HepG2 (cell line): ENCODE results near the gene COA5. TPM values are rescaled to one million over a fixed set of nuclear protein-coding genes. Genes with fewer than 3 reads are reported as not detected.

Source experiments
- HOXA3 ChIP-seq: sonication (generic); formaldehyde crosslinking; IDR thresholded peaks from 2 replicates; pipeline ENCODE4 v1.5.0; 2020; ENCODE audit warnings: missing genetic modification reagents
- KAT7 ChIP-seq: IDR thresholded peaks from 2 replicates; pipeline ENCODE4 v1.6.1; 2018; ENCODE audit warnings: borderline replicate concordance, missing compliant biosample characterization
- KAT8 ChIP-seq: IDR thresholded peaks from 2 replicates; pipeline ENCODE4 v1.6.1; 2016; ENCODE audit warnings: missing genetic modification reagents, missing compliant biosample characterization
- KDM4B ChIP-seq: sonication (generic); formaldehyde crosslinking; IDR thresholded peaks from 2 replicates; pipeline ENCODE4 v1.4.0; 2020; ENCODE audit warnings: missing genetic modification reagents
- MAF1 ChIP-seq: sonication (generic); formaldehyde crosslinking; IDR thresholded peaks from 2 replicates; pipeline ENCODE4 v1.5.0; 2020; ENCODE audit warnings: missing genetic modification reagents, borderline replicate concordance
- MATR3 ChIP-seq: sonication (generic); formaldehyde crosslinking; IDR thresholded peaks from 2 replicates; pipeline ENCODE4 v1.4.0; 2020; ENCODE audit warnings: missing genetic modification reagents
- MTF2 ChIP-seq: sonication (generic); formaldehyde crosslinking; IDR thresholded peaks from 2 replicates; pipeline ENCODE4 v1.5.0; 2020; ENCODE audit warnings: missing genetic modification reagents, borderline replicate concordance
- POLR2G ChIP-seq: fragments of 200-400 bp; formaldehyde crosslinking; IDR thresholded peaks from 2 replicates; pipeline ENCODE4 v1.6.1; 2018; ENCODE audit warnings: mild to moderate bottlenecking, low read depth, low read length, moderate library complexity
- SAFB2 ChIP-seq: sonication (generic); formaldehyde crosslinking; IDR thresholded peaks from 2 replicates; pipeline ENCODE4 v1.5.1; 2020; ENCODE audit warnings: missing genetic modification reagents, low read depth, mild to moderate bottlenecking, borderline replicate concordance
- SCMH1 ChIP-seq: sonication (generic); formaldehyde crosslinking; IDR thresholded peaks from 2 replicates; pipeline ENCODE4 v1.9.0; 2021; ENCODE audit warnings: missing genetic modification reagents, mild to moderate bottlenecking, borderline replicate concordance
- TAF15 ChIP-seq: fragments of 200-400 bp; formaldehyde crosslinking; IDR thresholded peaks from one replicate; pipeline ENCODE4 v1.6.1; 2018; ENCODE audit warnings: mild to moderate bottlenecking, low read depth, low read length; ENCODE audit not compliant: poor library complexity, severe bottlenecking
- THYN1 ChIP-seq: sonication (generic); formaldehyde crosslinking; IDR thresholded peaks from 2 replicates; pipeline ENCODE4 v1.8.1; 2023; ENCODE audit warnings: low read depth, mild to moderate bottlenecking, moderate library complexity, missing genetic modification reagents, borderline replicate concordance
- ZFP90 ChIP-seq: sonication (generic); formaldehyde crosslinking; IDR thresholded peaks from 2 replicates; pipeline ENCODE4 v1.8.0; 2022; ENCODE audit warnings: missing genetic modification reagents, mild to moderate bottlenecking, inconsistent platforms, borderline replicate concordance
- ZNF230 ChIP-seq: sonication (generic); formaldehyde crosslinking; IDR thresholded peaks from 2 replicates; pipeline ENCODE4 v1.4.0; 2020; ENCODE audit warnings: mild to moderate bottlenecking, missing genetic modification reagents
- ZNF24 ChIP-seq: fragments of 450-650 bp; IDR thresholded peaks from 2 replicates; pipeline ENCODE4 v1.6.1; 2017; ENCODE audit warnings: antibody characterized with exemption, mild to moderate bottlenecking
- ZNF382 ChIP-seq: sonication (generic); formaldehyde crosslinking; IDR thresholded peaks from 2 replicates; pipeline ENCODE4 v1.5.0; 2020; ENCODE audit warnings: missing genetic modification reagents, mild to moderate bottlenecking, borderline replicate concordance
- ZNF605 ChIP-seq: sonication (generic); formaldehyde crosslinking; IDR thresholded peaks from 2 replicates; pipeline ENCODE4 v1.8.0; 2022; ENCODE audit warnings: mild to moderate bottlenecking, missing genetic modification reagents
- ZNF619 ChIP-seq: sonication (generic); formaldehyde crosslinking; IDR thresholded peaks from 2 replicates; pipeline ENCODE4 v1.4.0; 2020; ENCODE audit warnings: mild to moderate bottlenecking, missing genetic modification reagents
- ZNF7 ChIP-seq: IDR thresholded peaks from 2 replicates; pipeline ENCODE4 v1.6.1; 2016; ENCODE audit warnings: missing biosample characterization, missing genetic modification reagents
- ZNF891 ChIP-seq: sonication (generic); formaldehyde crosslinking; IDR thresholded peaks from 2 replicates; pipeline ENCODE4 v1.5.0; 2020; ENCODE audit warnings: mild to moderate bottlenecking, missing genetic modification reagents
- polyA plus RNA-seq, 8 experiments: library from polyadenylated mRNA; depleted of rRNA in 3 of 8; stranded (reverse) in 7 of 8; unstranded in 1 of 8; fragments of >200 nt; fragmentation: Illumina TruSeq in 4 of 8; extraction: Trizol in 4 of 8; gene quantifications; 2 replicates each; pipeline versions ENCODE4 v1.2.1 to v1.2.3, GENCODE V29; 2011 to 2016; ENCODE audit warnings: low read depth in 4 of 8, missing spikeins in 1 of 8, mixed read lengths in 1 of 8; ENCODE audit not compliant: insufficient read depth in 1 of 8
- total RNA-seq, 5 experiments: library from RNA; depleted of rRNA; stranded (reverse); fragments of >200 nt; fragmentation: Illumina TruSeq; extraction: Trizol; gene quantifications; 2 replicates each; pipeline ENCODE4 v1.2.3, GENCODE V29; 2016; ENCODE audit warnings: low read depth in 1 of 5
- TF ChIP-seq, protein P1 (sequence below): sonication (generic); formaldehyde crosslinking; IDR thresholded peaks from 2 replicates; pipeline ENCODE4 v1.5.1; 2020; ENCODE audit warnings: mild to moderate bottlenecking, missing genetic modification reagents, moderate library complexity
- TF ChIP-seq, protein P2 (sequence below): sonication (generic); formaldehyde crosslinking; IDR thresholded peaks from 2 replicates; pipeline ENCODE4 v1.5.0; 2020; ENCODE audit warnings: missing genetic modification reagents, mild to moderate bottlenecking, borderline replicate concordance
- TF ChIP-seq, protein P3 (sequence below): sonication (generic); formaldehyde crosslinking; IDR thresholded peaks from 2 replicates; pipeline ENCODE4 v1.5.1; 2020; ENCODE audit warnings: mild to moderate bottlenecking, missing genetic modification reagents, borderline replicate concordance
- TF ChIP-seq, protein P4 (sequence below): sonication (generic); formaldehyde crosslinking; IDR thresholded peaks from 2 replicates; pipeline ENCODE4 v1.9.0; 2021; ENCODE audit warnings: missing genetic modification reagents, mild to moderate bottlenecking, borderline replicate concordance

COA5 gene
- total and polyA plus RNA-seq, 2 of the 13 experiments (the other 11 are each of a cell fraction or from before 2014, with no cell fraction given) = 43.6 to 64.5 TPM

DNA sequence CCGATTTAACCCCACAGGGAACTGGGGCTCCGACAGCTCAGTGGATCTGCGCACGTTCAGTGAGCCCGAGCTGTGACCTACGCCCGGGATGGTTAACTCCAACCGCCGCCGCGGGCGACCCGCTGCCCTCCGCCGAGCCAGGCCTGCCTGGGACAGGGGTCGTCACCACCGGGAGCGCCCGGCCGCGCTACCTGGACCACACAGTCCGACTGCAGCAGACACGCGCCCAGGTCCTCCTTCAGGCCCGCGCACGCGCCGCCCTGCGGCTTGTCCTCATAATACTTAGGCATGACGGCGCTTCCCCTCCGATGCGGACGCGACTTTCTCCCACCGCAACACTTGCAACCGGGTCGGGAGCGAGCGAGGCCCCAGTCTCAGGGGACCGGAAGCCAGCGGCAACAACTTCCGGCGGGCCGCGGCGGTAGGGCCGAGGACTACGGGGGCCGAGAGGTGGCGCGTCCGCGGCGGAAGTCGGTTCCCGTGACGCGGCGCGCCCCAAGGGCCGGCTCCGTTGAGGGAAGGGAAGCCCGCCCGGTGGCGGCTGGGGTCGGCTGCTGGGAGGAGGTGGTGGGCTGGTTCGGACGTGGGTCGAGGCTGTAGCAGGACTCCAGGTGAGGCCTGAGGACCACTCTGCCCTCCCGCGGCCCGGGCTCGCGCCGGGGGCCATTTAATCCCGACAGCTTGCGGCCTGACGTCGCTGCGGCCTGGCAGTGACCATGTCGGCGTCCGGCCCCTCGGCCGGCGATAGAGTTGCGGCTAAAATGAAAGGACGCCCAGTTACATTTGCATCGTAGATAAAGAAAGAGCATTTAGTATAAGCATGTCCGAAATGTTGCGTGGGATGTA is at the start of gene COA5, which contains the start of gene UNC50 (continued):
- TF ChIP-seq, protein P1, sequence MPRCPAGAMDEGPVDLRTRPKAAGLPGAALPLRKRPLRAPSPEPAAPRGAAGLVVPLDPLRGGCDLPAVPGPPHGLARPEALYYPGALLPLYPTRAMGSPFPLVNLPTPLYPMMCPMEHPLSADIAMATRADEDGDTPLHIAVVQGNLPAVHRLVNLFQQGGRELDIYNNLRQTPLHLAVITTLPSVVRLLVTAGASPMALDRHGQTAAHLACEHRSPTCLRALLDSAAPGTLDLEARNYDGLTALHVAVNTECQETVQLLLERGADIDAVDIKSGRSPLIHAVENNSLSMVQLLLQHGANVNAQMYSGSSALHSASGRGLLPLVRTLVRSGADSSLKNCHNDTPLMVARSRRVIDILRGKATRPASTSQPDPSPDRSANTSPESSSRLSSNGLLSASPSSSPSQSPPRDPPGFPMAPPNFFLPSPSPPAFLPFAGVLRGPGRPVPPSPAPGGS (CRISPR knock-in tag) = peak; percentile 99
- TF ChIP-seq, protein P2, sequence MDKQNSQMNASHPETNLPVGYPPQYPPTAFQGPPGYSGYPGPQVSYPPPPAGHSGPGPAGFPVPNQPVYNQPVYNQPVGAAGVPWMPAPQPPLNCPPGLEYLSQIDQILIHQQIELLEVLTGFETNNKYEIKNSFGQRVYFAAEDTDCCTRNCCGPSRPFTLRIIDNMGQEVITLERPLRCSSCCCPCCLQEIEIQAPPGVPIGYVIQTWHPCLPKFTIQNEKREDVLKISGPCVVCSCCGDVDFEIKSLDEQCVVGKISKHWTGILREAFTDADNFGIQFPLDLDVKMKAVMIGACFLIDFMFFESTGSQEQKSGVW (CRISPR knock-in tag) = peak; percentile 70; the same call in 1 of the 2 replicates
- no peak for TF ChIP-seq SAFB2
- TF ChIP-seq HOXA3 (CRISPR knock-in tag) = peak; percentile 94
- no peak for TF ChIP-seq MATR3
- TF ChIP-seq KAT7 (CRISPR knock-in tag) = peak; percentile 97
- peak; percentile 83 for TF ChIP-seq ZFP90 (CRISPR knock-in tag)
- TF ChIP-seq ZNF24 = no peak
- TF ChIP-seq MTF2 (CRISPR knock-in tag) = peak; percentile 93; the same call in 1 of the 2 replicates
- TF ChIP-seq TAF15 = peak; percentile 96
- TF ChIP-seq THYN1 (CRISPR knock-in tag) = no peak
- peak; percentile 99 for TF ChIP-seq ZNF891 (CRISPR knock-in tag)
- TF ChIP-seq SCMH1 (CRISPR knock-in tag) = no peak
- TF ChIP-seq MAF1 (CRISPR knock-in tag) = peak; percentile 70; the same call in 1 of the 2 replicates
- peak; percentile 100 for TF ChIP-seq KAT8 (CRISPR knock-in tag)
- peak; percentile 96 for TF ChIP-seq ZNF230 (CRISPR knock-in tag)
- TF ChIP-seq, protein P3, sequence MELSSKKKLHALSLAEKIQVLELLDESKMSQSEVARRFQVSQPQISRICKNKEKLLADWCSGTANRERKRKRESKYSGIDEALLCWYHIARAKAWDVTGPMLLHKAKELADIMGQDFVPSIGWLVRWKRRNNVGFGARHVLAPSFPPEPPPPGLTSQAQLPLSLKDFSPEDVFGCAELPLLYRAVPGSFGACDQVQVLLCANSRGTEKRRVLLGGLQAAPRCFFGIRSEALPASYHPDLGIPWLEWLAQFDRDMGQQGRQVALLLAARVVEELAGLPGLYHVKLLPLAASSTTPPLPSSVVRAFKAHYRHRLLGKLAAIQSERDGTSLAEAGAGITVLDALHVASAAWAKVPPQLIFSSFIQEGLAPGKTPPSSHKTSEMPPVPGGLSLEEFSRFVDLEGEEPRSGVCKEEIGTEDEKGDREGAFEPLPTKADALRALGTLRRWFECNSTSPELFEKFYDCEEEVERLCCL (CRISPR knock-in tag) = 0 out of 2 replicates have a peak, but pooled peaks have one; percentile 17
- peak; percentile 56; the same call in 1 of the 2 replicates for TF ChIP-seq ZNF619 (CRISPR knock-in tag)
- TF ChIP-seq KDM4B (CRISPR knock-in tag) = peak; percentile 64; the same call in 1 of the 2 replicates
- no peak; the same call in none of the 2 replicates for TF ChIP-seq ZNF605 (CRISPR knock-in tag)
- TF ChIP-seq ZNF7 (CRISPR knock-in tag) = no peak
- TF ChIP-seq POLR2G = peak; percentile 97
- TF ChIP-seq ZNF382 (CRISPR knock-in tag) = no peak
- TF ChIP-seq, protein P4, sequence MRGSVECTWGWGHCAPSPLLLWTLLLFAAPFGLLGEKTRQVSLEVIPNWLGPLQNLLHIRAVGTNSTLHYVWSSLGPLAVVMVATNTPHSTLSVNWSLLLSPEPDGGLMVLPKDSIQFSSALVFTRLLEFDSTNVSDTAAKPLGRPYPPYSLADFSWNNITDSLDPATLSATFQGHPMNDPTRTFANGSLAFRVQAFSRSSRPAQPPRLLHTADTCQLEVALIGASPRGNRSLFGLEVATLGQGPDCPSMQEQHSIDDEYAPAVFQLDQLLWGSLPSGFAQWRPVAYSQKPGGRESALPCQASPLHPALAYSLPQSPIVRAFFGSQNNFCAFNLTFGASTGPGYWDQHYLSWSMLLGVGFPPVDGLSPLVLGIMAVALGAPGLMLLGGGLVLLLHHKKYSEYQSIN = no peak
